Coronary artery (tissue), 2 donors: ENCODE measurements around the gene SERPING1.

Experiments
- DNase-seq: peaks from one replicate; pipeline ENCODE4 v3.0.0-alpha.2; 2017; ENCODE audit warnings: low spot score
- H3K27ac ChIP-seq, 2 donors: fragments of 200-600 bp; sonication (generic); one replicate each; pipeline ENCODE4 v1.5.1; 2016 to 2019
- H3K4me3 ChIP-seq: fragments of 200-600 bp; sonication (generic); 2 replicates; pipeline ENCODE4 v1.5.1; 2016; ENCODE audit warnings: mild to moderate bottlenecking, moderate library complexity
- CTCF ChIP-seq: fragments of 200-600 bp; sonication (generic); IDR thresholded peaks from one replicate; pipeline ENCODE4 v1.5.1; 2019; ENCODE audit warnings: antibody characterized with exemption

SERPING1 gene

DNA sequence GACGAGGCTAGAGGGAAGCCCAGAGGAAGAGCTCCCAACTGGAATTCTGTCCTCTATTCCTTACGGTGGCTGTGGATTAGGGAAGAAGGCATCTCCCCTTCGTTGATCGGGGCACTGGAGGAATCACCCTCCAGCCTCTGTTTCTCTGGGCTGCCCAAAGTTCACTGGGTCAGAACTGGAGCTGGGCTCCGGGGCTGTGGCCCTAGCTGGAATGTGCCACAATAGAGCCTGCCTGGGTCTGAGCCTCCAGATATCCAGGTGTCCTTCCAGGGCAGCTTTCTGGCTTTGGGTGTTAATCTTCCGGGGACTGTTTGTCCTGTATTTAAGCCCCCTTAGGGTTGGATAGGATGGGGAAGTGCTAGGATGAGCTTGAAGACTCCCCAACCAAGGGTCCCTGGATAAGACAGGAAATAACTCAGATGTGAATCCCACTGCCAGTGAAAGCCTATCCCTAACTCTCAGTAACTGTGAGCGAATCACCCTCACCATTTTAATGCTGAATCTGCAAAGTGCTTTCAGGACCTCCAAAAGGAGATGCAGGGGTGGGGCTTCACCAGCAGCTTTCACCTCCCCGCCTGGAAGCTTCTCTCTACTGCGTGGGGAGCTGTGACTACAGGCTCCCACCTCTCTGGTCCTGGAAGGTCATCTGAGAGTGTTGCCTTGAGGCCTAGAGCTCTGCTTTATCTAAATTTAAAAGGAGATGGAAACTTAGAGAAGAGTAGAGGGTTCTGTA is 42.7 kb downstream of the SERPING1 start:
- no peak for TF ChIP-seq CTCF
- H3K27ac ChIP-seq, result peak overlapping the region in 1 of 2 donors; percentile 94
- no peak for DNase-seq
- peak overlapping the region; percentile 97 for H3K4me3 ChIP-seq

GRCh38 chr11:57641011-57641807 is 43.7 kb downstream of the SERPING1 start:
- Histone ChIP-seq H3K4me3 (no peak overlapping the region), H3K27ac (no peak overlapping the region)
- DNase-seq, result no peak
- peak; percentile 17 for TF ChIP-seq CTCF

GRCh38 chr11:57643802-57644201 is 46.3 kb downstream of the SERPING1 start:
- no peak for TF ChIP-seq CTCF
- no peak overlapping the region for H3K27ac ChIP-seq
- H3K4me3 ChIP-seq, result no peak overlapping the region
- no peak for DNase-seq

- peak; percentile 97 for TF ChIP-seq CTCF
- H3K27ac ChIP-seq, result peak overlapping the region in 1 of 2 donors; percentile 44
- DNase-seq, result peak; percentile 89
- peak overlapping the region; percentile 19 for H3K4me3 ChIP-seq
These were observed 47.5 kb downstream of the SERPING1 start for GRCh38 chr11:57644748-57645688.

DNA sequence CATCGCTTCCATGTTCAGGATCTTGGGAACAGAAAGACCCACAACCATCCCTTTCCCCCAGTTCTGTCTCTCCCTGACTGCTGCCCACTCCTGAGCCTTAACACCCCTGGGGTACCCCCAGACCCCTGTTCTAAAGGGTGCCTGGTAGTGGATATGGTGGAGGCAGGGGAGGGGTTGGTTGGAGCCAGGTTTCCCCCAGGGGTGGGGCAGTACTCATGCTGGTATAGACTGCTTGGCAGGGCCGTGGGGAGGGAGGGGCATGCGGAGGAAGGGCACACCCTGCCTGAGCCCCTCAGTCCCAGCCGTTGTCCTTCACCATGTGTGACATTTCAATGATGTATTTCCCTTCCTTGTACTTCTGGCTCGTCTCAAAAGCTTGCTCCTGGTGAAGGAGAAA is 48.2 kb downstream of the SERPING1 start:
- DNase-seq, result no peak
- TF ChIP-seq CTCF, result no peak
- Histone ChIP-seq H3K4me3 (no peak overlapping the region), H3K27ac (peak overlapping the region in 1 of 2 donors; percentile 44)

DNA sequence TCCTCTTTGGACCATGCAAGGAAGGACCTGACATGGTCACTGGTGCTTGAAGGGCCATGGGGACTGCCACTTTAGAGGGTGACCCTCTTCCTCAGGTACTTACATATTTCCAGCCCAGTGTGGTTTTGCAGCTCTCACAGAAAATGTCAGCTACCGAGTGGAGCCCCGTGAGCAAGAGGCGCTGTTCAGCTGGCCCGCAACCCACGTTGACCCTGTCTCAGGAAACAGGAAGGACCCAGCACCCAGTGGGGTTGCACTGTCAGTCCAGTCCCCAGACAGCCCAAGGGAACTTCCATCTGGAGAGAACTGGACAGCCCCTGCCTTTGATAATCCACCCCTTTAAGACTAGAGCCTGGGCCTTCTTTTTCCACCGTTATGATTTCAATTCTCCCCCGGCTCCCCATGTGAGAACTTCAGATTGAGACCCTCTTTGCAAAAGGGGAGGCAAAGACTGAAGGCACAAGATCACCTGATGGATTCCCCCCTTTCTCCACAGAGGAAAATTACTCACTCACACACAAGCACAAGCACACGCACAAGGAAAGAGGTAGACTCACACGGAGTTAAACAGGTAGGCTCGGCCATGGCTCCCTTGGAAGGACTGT is 48.8 kb downstream of the SERPING1 start:
- Histone ChIP-seq H3K4me3 (no peak overlapping the region), H3K27ac (no peak overlapping the region)
- no peak for DNase-seq
- no peak for TF ChIP-seq CTCF
